Measurements from ENCODE around the gene KRABD2.

The KRABD2 gene

DNA sequence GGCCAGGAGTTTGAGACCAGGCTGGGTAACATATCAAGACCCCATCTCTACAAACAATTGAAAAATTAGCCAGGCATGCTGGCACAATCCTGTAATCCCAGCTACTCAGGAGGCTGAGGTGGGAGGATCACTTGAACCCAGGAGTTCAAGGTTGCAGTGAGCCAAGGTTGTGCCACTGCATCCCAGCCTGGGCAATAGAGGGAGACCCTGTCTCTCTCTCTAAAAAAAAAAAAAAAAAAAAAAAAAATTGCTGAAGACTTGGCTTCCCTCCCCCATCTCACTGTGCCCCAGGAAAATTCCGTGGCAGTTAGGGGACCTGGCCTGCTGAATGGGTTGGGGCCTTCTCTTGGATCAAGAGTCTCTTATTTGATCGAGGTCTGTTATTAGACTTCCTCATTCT is 37.0 kb downstream of the KRABD2 start, which contains the start of gene ODF4:
ODF4 (plus strand) TSS at position 301 of the 400 bp plus-strand sequence. CDS start 212 bp downstream, outside the sequence.
- TF ChIP-seq, protein P1, sequence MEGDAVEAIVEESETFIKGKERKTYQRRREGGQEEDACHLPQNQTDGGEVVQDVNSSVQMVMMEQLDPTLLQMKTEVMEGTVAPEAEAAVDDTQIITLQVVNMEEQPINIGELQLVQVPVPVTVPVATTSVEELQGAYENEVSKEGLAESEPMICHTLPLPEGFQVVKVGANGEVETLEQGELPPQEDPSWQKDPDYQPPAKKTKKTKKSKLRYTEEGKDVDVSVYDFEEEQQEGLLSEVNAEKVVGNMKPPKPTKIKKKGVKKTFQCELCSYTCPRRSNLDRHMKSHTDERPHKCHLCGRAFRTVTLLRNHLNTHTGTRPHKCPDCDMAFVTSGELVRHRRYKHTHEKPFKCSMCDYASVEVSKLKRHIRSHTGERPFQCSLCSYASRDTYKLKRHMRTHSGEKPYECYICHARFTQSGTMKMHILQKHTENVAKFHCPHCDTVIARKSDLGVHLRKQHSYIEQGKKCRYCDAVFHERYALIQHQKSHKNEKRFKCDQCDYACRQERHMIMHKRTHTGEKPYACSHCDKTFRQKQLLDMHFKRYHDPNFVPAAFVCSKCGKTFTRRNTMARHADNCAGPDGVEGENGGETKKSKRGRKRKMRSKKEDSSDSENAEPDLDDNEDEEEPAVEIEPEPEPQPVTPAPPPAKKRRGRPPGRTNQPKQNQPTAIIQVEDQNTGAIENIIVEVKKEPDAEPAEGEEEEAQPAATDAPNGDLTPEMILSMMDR (IDR thresholded peaks at IDR 0.05): no peak
- Mint-ChIP-seq H3K27ac (ENCODE audit: unreplicated experiment) (no peak within 1 kb of the TSS), H3K4me3 (ENCODE audit: unreplicated experiment) (no peak within 1 kb of the TSS), H3K4me1 (ENCODE audit: unreplicated experiment) (peaks cover 6% of the 10 kb centered on the region), H3K9me3 (ENCODE audit: unreplicated experiment) (no peaks in the 10 kb centered on the region), H3K36me3 (ENCODE audit: unreplicated experiment) (no peaks in the 10 kb centered on the region), H3K27me3 (ENCODE audit: unreplicated experiment) (no peaks in the 10 kb centered on the region)
- no peak for DNase-seq (ENCODE audit: extremely low spot score, unreplicated experiment)

DNA sequence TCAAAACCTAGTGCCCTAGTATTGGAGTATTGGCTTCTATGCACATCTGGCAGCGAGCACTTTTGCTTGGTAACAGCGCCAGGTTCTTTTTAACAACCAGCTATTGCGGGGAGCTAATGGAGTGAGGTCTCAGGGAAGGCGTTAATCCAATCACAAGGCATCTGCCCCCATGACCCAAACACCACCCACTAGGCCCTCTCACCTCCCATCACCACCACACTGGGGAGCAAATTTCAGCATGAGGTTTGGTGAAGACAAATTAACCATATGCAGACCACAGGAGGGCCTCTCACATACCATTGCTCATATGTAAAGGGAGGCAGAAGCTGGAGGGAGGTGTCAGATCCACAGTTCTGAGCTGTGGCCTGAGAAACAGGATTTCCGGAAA is 37.8 kb downstream of the KRABD2 start:
- no peak overlapping the region for H3K4me3 Mint-ChIP-seq (ENCODE audit: unreplicated experiment)
- no peaks in the 10 kb centered on the region for H3K9me3 Mint-ChIP-seq (ENCODE audit: unreplicated experiment)
- DNase-seq (ENCODE audit: extremely low spot score, unreplicated experiment): no peak
- no peaks in the 10 kb centered on the region for H3K36me3 Mint-ChIP-seq (ENCODE audit: unreplicated experiment)
- TF ChIP-seq, protein P1 (IDR thresholded peaks at IDR 0.05): no peak
- H3K4me1 Mint-ChIP-seq (ENCODE audit: unreplicated experiment): peaks cover 6% of the 10 kb centered on the region
- no peaks in the 10 kb centered on the region for H3K27me3 Mint-ChIP-seq (ENCODE audit: unreplicated experiment)
- no peak overlapping the region for H3K27ac Mint-ChIP-seq (ENCODE audit: unreplicated experiment)

DNA sequence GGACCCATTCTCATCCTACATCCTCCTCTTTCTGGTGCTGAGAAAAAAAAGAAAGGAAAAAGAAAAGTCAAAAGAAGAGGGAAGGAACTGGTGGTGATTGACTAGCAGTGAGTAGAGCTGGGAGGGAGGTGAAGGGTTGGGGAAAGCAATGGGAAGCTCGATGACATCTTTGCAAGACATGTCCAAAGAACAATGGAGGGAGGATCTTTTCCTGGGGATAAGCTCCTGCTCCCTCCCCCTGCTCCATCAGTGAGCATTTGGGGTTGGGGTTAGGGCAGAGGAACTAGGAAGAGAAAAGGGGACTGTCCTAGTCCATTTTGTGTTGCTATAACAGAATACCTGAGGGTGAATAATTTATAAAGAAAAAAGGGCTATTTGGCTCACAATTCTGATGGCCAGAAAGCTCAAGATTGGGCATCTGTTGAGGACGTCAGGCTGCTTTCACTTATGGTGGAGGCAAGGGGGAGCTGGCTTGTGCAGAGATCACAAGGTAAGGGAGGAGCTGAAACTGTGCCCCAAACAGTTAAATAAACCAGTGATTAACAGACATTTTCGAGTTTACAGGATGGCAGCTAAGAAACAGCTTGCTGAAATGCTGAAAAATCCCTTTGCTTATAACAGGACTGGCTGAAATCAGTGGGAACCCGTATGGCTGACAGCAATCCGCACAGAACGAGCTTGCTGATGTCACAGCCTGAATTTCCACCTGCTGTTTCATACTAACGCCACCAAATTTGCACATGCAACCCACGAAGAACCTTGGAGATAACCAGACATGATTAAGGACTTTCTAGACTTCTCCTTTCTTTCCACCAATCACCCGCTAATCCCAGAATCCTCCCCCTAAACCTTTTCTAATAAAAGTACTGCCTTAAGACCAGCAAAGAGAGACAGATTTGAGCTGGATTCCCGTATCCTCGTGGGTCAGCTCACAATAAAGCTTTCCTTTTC is 38.4 kb downstream of the KRABD2 start:
- Mint-ChIP-seq H3K27ac (ENCODE audit: unreplicated experiment) (no peak overlapping the region), H3K9me3 (ENCODE audit: unreplicated experiment) (no peaks in the 10 kb centered on the region), H3K27me3 (ENCODE audit: unreplicated experiment) (no peaks in the 10 kb centered on the region), H3K36me3 (ENCODE audit: unreplicated experiment) (no peaks in the 10 kb centered on the region), H3K4me3 (ENCODE audit: unreplicated experiment) (no peak overlapping the region), H3K4me1 (ENCODE audit: unreplicated experiment) (peaks cover 6% of the 10 kb centered on the region)
- TF ChIP-seq, protein P1 (IDR thresholded peaks at IDR 0.05): no peak
- no peak for DNase-seq (ENCODE audit: extremely low spot score, unreplicated experiment)

DNA sequence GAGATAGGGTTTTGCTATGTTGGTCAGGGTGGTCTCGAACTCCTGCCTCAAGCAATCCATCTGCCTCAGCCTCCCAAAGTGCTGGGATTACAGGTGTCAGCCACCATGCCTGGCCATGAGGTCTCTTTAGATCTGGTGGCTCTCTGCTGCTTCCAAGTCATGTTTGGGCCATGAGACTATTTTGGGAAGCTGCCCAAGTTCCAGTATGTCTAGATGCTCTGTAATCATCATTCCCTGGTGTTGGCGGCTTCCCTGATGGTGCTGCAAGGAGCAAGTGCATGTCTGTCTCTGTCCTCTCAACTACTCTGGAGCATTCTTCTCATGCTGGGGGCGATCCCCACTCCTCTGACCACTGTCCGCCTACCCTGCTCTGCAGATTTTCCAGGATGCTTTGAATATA is 43.2 kb downstream of the KRABD2 start:
- H3K27me3 Mint-ChIP-seq (ENCODE audit: unreplicated experiment): peaks cover 5% of the 10 kb centered on the region
- no peak overlapping the region for H3K27ac Mint-ChIP-seq (ENCODE audit: unreplicated experiment)
- DNase-seq (ENCODE audit: extremely low spot score, unreplicated experiment): no peak
- peaks cover 2% of the 10 kb centered on the region for H3K4me1 Mint-ChIP-seq (ENCODE audit: unreplicated experiment)
- H3K36me3 Mint-ChIP-seq (ENCODE audit: unreplicated experiment): no peaks in the 10 kb centered on the region
- TF ChIP-seq, protein P1 (IDR thresholded peaks at IDR 0.05): no peak
- no peak overlapping the region for H3K4me3 Mint-ChIP-seq (ENCODE audit: unreplicated experiment)
- H3K9me3 Mint-ChIP-seq (ENCODE audit: unreplicated experiment): no peaks in the 10 kb centered on the region

DNA sequence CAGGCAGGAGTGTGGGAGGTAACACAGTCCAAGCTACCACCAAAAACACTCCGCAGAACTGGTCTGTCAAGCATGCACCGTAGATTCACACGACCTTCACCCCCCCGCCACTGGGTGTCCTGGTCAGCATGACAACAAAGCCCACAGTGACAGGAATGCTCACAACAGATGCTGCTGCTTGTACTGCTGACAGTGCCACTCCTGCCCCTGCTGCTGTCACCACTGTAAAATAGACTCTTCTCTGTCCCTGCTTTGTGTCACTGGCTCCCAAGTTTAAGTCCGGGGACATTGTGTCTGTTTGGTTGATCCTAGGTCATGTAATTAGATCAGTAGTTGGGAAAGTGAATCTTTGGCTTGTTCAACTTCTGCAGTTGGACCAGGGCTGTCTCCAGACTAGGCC is 43.8 kb downstream of the KRABD2 start:
- no peak overlapping the region for H3K4me3 Mint-ChIP-seq (ENCODE audit: unreplicated experiment)
- H3K27ac Mint-ChIP-seq (ENCODE audit: unreplicated experiment): no peak overlapping the region
- H3K9me3 Mint-ChIP-seq (ENCODE audit: unreplicated experiment): no peaks in the 10 kb centered on the region
- H3K4me1 Mint-ChIP-seq (ENCODE audit: unreplicated experiment): no peaks in the 10 kb centered on the region
- DNase-seq (ENCODE audit: extremely low spot score, unreplicated experiment): no peak
- H3K27me3 Mint-ChIP-seq (ENCODE audit: unreplicated experiment): peaks cover 5% of the 10 kb centered on the region
- TF ChIP-seq, protein P1 (IDR thresholded peaks at IDR 0.05): no peak
- no peaks in the 10 kb centered on the region for H3K36me3 Mint-ChIP-seq (ENCODE audit: unreplicated experiment)
